Right kidney (tissue), 1 donor: ENCODE measurements around the gene LRRC36.
"Not testable (repeated sequence)": the region's sequence is repeated elsewhere in the genome, so short reads cannot be mapped to it uniquely, and the experiment has no call there.

Source experiments
- DNase-seq: peaks from one replicate; pipeline ENCODE4 v3.0.0-alpha.2; 2016

LRRC36 gene

GRCh38 chr16:67405336-67405735 lies 78.7 kb downstream of the LRRC36 start:
- no peak for DNase-seq

- no peak for DNase-seq
Measured at GRCh38 chr16:67406111-67406971, 79.7 kb downstream of the LRRC36 start.

- no peak for DNase-seq
Measured at GRCh38 chr16:67407176-67407787, 80.7 kb downstream of the LRRC36 start.

GRCh38 chr16:67407788-67408452 lies 81.3 kb downstream of the LRRC36 start:
- no peak for DNase-seq

DNA sequence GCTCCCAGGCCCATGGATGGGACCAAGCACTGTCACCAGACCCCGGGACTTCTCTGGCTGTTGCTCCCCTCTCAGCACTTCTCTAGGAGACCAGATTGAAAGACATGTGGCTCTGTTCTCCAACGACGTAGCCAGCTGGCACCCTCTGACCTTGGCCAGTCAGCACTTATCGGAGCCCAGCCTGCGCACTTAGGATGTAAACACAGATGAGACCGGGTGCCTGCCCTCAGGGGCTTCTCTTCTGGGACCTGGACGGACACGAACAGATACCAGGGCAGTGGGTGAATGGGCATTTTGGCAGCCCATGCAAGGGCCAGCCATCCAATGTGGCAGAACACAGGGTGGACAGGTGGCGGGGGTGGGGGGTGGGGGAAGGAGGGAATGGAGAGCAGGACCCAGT lies 83.0 kb downstream of the LRRC36 start:
- no peak for DNase-seq

DNA sequence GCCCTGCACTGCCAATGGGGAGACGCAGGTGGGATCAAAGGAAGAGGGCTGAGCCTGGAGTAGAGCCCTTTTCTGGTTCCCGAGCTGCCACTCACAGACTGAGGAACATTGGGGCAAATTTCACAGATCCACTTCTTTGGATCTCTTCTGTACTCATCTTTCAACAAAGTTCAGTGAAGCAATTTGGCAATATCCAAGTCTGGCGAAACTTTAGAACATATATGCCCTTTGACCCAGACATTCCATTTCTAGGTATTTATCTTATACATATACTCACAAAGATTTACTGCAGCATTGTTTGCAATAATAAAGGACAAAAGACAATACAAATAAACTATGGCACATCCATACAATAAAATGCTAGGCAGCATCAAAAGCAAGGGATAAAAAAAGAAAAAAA lies 84.7 kb downstream of the LRRC36 start:
- no peak for DNase-seq

- no peak for DNase-seq
Measured at GRCh38 chr16:67412294-67412693, 85.7 kb downstream of the LRRC36 start.

- DNase-seq = no peak
Measured at GRCh38 chr16:67413978-67414911, 87.6 kb downstream of the LRRC36 start.

- not testable (repeated sequence) for DNase-seq
Measured at GRCh38 chr16:67415421-67415820, 88.8 kb downstream of the LRRC36 start.

DNA sequence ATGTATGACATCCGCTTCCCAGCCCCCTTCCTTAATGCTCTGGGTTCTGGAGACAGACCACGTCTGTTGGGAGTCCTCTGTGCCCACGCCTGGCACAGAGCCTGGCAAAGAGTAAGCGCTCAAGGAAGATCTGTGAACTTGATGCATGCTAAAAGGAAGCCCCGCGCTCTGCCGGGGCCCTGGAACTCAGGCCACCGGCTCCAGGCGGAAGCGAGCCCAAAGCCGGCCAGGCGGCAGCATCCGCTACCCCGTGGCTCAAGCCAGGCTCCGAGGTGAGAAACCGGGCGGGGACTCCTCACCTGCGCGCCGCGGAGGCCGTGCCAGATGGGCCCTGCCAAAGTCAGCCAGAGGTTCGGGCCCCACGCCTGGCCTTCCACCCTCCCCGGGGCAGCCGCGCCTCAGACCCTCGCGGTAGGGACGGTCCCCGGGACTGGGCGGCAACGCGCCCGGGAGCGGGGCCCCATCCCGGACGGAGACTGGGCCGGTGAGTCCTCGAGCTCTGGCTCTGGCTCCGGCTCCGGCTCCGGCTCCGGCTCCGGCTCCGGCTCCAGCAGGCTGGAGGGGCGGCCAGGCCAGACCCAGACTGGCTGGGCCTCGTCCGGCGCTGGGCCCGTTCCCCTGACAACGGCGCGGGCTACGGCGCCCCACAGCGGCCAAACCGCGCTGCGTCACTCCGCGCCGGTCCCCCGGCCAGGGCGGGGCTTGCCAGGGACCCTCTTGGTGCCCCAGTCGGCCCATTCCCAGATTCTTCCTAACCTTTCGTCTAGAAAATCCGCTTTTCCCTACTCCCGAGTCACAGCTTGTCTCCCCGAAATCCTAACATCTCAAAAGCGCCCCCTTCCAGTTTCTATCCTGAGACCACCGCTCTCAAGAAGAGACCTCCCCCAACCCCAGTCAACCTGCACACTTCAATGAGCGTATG lies 89.5 kb downstream of the LRRC36 start, which contains the start of gene ZDHHC1:
Gene ZDHHC1 (minus strand): TSS at position 606 of the 922 bp plus-strand sequence. CDS start 8,702 bp downstream, outside the sequence.
- DNase-seq = peak; percentile 90

DNA sequence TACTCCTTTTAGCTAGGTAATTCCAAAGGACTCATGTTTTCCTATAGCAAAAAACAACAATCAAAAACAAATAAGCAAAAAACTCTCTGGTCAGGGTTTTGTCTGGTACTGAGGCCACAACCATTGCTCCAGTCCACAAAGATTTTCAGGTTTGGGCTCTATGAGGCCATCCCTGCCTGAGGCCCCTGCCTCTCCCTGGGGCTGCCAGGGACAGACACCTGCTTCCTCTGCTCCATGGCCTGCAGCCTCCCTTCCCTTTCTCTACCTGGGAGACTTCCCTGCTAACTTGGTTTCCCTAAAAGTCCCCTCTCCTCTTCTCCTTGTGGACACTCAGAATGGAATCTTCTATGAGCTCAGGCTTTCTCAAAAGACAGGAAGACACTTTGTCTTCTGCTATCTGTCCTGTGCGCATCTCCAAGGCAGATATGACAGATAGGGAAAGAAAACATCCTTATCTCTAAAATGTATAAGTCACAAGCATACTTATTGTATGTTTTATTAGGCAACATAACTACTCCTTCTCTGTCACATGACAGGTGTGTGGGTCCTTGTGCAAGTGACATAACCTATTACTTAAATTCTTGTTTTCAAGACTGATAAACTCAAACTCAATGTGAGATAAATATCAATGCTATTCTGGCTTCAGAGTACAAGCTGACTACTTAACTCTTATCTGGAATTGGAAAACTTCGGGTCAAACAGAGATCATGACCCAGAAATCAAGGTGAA lies 90.9 kb downstream of the LRRC36 start:
- DNase-seq = no peak

GRCh38 chr16:67419502-67419901 lies 92.9 kb downstream of the LRRC36 start:
- no peak for DNase-seq

GRCh38 chr16:67419931-67420330 lies 93.3 kb downstream of the LRRC36 start:
- DNase-seq = no peak

- DNase-seq = no peak
Measured at GRCh38 chr16:67421030-67421429, 94.4 kb downstream of the LRRC36 start.

DNA sequence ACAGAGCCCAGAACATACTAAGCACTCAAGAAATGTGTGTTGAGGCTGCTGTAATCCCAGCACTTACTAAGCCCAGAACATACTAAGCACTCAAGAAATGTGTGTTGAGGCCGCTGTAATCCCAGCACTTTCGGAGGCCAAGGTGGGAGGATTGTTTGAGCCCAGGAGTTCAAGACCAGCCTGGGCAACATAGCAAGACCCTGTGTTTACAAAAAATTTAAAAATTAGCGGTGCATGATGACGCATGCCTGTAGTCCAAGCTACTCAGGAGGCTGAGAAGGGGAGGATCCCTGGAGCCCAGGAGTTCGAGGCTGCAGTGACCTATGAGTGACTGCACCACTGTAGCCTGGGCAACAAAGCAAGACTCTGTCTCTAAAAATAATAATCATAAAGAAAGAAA lies 96.4 kb downstream of the LRRC36 start:
- DNase-seq = no peak

DNA sequence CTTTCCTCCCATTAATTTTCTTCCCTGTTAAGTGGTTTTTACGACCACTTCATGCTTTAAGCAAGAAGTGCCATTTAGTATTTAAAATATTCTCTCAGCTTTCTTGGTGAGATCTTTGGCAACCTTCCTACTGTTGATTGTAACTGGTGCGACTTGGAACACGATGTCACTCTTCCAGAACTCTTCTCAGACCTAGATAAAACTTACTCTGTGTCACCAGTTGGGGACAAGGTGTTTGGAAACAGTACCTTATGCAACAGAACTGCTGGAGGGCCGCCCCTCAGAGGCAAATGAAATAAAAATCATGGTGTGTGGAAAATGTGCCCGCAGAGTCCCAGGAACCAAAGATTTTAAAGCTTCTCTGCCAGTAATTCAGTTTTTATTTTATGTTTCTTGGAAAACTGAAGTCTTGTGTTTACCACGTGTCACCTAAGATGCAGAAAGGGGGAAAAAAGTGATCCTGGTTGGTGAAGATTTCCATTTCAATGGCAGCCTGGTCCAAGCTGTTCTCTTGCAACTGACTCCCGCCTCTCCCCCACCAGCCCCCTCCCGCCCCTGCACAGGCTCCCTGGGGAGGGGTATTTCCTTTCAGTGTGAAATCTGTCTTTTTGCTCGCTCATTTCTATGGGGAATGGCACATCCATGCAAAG lies 97.1 kb downstream of the LRRC36 start:
- DNase-seq = no peak

DNA sequence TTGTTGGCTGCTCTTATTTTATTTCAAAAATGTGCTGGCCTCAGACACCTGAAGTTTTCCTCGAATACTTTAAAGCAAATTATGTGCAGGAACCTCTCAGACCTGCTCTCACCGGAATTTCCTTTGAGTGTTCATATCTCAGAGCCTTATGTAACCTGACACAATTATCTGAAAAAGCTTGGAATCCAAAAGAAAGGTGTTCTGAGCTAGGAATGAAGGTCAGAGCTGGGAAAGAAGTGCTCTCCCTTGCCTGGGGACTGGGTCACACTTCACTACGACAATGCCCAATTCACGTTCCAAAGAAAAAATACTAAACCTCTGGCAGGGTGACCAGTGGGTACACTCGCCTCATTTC lies 97.6 kb downstream of the LRRC36 start:
- DNase-seq = no peak

DNA sequence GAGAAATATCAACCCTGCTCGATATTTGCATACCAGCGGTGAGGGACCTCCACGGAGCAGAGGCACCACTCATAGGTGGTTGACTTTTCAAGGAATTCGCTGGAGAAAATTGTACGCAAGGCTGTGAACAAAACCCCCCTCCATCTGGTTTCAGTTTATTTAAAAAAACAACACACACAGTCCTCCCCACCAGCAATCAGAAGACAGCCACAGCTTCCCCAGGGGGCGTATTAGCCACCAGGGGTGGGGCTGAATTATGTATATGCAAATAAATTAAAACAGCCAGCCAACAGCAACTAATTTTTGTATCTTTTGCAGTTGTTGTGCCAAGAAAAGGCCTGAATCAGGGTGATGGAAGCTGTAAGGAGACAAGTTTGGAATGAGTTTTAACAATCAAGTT lies 98.4 kb downstream of the LRRC36 start:
- no peak for DNase-seq

GRCh38 chr16:67425580-67425979 lies 99.0 kb downstream of the LRRC36 start:
- DNase-seq = no peak

GRCh38 chr16:67426022-67426421 lies 99.4 kb downstream of the LRRC36 start:
- DNase-seq = no peak
